NCI-H1105 (cell line): ENCODE measurements around the gene ANK2.
A peak's percentile ranks its signal among the peaks of the same experiment; 100 is the strongest.

Experiments used
- DNase-seq: peaks from one replicate; lab custom pipeline; 2025; lab: John Stamatoyannopoulos, UW

The ANK2 gene

GRCh38 chr4:113288696-113289095 is 239.2 kb downstream of the ANK2 start:
- no peak for DNase-seq

GRCh38 chr4:113289766-113290165 is 240.3 kb downstream of the ANK2 start:
- DNase-seq = no peak

DNA sequence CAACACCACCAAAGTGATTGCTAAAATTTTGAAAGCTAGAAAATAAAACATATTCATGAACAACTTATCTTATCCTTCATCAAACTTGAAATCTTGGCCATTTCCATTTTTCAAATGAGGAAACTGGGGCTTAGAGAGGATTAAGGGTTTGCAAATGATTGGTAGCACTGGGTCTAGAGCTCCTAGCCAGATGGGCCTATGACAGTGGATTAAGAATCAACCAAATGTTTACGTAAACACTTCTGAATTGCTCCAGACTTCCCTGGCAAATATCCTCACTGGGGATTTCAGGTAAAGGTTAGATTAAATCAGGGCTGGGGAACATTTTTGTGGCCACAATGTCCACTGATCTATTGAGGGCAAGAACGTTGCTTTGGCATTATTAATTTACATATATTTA is 241.2 kb downstream of the ANK2 start:
- no peak for DNase-seq

DNA sequence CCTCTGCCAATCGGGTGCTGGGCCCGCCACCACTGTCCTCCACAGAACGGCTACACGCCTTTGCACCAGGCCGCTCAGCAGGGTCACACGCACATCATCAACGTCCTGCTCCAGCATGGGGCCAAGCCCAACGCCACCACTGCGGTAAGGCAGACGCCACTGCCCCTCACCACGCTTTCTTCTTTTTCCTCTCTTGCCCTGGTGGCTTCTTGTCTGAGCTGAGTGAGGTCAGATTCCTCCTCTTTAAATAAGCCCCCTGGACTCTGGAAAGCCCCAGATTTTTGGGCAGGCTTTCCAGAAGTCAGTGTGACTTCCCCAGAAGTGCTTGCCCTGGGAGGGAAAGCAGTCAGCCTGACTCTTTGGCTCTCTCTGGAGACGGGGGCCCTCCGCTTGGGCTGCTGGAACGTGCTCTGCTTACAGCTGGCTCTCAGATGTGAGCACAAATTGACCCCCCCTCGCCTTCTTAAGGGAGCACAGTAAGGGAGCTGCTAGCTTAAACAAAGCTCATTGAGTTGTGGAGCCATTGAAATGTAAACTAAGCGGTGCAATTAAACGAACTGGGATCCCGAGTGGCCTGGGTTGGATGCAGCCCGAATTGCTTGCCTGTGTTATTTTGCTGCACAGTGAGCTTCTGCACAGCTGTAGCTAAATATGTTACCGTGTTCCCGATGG is 243.1 kb downstream of the ANK2 start:
- no peak for DNase-seq

GRCh38 chr4:113293043-113293560 is 243.6 kb downstream of the ANK2 start:
- DNase-seq = no peak

GRCh38 chr4:113293674-113294073 is 244.2 kb downstream of the ANK2 start:
- no peak for DNase-seq

DNA sequence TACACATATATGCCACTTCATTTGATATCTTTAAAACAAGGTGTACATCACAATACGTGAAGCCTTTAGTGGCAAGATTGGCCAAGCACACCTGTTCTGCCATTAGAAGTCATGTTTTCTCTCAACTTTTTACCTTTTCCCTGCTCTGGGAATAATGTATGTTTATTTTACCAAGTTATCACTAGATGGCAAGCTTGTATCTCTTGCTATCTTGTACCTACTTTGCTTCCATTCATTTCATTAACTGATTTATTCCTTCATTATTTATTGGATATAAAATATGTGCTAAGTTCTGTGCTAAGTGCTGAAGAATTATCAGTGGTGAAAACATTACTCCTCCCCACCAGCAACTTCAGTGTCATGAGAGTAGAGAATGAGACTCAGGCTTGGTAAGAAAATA is 245.5 kb downstream of the ANK2 start:
- DNase-seq = no peak

DNA sequence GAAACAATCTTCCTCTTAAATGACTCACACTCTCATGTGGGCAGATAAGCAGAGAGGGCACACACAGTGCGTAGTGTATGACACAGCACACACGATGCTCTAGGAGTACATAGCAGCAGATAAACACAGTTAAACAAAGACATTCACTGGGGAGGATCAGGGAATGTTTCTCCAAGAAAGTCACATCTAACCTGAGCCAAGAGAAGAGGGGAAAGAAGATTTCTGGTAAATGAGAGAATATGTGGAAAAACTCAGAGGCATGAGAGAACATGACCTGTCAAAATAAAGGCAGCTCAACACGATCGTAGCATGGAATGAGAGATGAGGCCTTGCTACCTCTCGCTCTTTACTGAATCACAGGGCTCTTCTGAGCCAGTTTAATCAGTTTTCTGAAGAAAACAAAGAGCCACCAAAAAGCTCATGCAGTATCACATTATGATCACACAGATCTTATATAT is 251.0 kb downstream of the ANK2 start:
- DNase-seq = no peak

DNA sequence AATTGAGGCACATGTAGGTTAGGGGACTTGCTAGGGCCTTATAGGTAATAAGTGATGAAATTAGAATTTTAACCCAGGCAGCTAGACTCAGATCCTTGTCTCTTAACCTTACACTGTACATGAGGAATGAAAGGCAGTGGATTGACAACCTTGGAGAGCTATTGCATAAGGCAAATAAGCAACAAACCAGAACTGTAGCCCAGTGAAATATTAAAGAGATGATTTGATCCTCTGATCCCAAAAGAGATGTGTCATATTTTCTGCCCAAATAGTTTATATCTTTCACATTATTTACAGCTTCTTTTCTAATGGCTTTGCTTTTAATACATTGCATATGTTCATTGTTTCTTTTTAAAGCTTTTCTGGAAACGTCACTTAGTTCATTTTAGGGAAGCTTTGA is 252.6 kb downstream of the ANK2 start:
- DNase-seq = no peak

DNA sequence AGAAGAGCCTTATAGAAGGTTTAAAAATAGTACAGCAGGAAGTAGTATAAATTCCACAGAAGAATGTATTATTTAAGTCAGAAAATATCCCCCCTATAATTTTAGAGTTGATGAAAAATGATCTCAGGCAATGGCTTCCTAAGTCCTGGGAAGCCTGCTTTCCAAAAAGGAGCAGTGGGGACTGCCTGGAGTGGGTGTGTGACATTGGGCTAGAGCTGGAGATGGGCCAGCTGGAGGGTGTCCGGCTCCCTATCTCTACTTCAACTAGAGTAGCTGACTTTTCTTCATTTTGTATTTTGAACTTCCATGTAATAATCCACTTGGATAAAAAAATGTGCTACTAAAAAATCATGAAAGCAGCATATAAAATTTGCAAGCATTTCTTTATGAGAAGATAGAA is 253.9 kb downstream of the ANK2 start:
- no peak for DNase-seq

DNA sequence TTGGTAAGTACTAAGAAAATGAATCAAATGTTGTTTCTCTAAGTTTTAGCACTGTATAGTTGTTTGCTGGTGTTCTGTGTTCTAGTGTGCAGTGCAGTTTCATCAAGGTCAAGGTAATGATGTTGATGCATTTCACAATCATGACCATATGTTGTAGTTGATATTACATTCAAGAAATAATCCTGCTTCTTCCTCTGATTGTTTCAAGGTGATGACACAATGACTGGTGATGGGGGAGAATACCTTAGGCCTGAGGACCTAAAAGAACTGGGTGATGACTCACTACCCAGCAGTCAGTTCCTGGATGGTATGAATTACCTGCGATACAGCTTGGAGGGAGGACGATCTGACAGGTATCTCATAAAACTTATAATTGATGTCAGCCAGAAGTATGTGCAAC is 261.6 kb downstream of the ANK2 start:
- no peak for DNase-seq

DNA sequence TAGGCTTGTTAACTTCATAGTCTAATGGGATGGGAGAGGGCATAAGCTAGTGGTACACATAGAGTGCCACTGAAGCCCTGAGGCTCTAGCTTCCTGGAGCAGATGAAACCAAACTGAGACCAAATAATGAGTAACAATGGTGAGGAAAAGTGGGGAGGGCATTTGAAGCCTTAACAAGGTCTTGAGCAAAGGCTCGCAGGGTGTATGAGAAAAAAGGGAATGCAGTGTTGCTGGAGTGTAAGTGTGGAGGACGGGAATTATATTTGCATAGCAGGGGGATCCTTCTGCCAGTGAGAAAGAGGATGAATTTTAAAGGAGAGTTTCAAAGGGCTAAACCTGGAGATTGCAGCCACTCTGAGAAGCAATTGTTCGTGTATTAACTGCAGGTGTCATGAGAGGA is 263.1 kb downstream of the ANK2 start:
- no peak for DNase-seq

DNA sequence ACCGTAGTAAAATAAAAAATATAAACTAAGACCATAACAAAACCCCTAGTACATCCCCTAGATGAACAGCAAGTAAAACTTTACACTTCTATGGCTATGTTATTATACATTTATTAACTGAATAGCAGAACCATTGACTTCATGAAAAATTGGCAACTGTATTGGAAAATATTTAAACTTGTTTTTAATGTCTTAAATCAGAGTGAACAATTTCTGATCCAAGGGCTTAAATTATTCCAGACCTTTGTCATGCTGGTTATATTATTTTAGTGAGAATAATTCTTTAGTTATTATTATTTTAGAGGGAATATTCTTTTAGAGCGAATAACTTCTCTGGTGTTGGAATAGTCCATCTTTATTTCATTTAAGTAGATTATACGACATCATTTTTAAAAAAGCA is 265.0 kb downstream of the ANK2 start:
- DNase-seq = no peak

- peak; percentile 11 for DNase-seq
These were observed 267.4 kb downstream of the ANK2 start for GRCh38 chr4:113316879-113317278.

DNA sequence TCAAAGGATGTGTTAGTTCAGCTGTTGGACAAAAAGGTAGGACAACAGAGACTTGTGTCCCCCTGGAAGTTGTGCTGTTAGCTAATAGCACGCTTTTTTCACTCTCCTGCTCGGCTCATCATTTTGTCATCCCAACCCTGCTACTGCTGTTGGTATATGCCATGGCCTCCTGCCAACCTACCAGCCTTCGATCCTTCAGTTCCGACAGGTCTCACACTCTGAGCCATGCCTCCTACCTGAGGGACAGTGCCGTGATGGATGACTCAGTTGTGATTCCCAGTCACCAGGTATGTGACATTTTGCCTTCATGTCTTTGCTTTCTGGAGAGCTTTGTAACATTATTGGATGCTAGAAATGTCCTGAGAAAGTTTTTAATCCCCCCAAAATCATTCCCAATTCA is 268.1 kb downstream of the ANK2 start:
- DNase-seq = no peak

DNA sequence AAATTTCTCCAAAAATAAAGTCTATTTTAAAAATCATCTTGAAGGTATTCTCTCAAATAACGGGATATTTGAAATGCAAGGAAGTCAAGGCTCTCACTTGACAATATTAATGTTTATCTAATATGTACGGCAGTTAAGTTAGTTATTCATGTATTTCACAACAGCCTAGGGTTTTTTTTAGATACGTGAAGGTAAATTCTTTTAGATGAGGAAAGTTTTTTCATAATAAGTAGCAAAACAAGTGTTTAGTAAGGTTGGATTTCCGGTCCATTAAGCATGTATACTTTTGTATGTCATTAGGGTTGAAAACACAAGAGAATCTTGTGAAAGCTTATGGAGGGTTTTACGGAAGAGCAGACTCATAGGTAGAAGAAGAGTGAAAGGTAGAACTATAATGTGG is 273.3 kb downstream of the ANK2 start:
- no peak for DNase-seq

- no peak for DNase-seq
These were observed 276.6 kb downstream of the ANK2 start for GRCh38 chr4:113325876-113326615.

DNA sequence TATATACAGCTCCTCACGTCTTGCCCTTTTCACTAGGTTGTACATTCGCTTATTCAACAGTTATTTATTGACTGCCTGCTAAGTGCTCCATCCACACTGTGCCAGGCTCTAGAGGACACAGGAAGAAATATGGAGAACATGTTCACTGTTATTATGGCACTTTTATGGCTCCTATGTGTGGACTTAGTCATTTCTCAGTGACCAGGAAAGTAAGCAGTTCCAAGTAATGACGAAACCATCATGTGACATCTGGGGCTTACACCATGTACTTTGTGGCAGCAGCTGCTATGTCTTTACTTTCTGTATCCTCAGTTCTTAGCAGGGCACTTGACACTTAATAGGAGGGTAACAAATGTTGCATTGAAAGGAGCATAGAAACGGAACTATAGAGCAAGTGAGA is 278.0 kb downstream of the ANK2 start:
- no peak for DNase-seq

GRCh38 chr4:113328514-113328913 is 279.1 kb downstream of the ANK2 start:
- no peak for DNase-seq

DNA sequence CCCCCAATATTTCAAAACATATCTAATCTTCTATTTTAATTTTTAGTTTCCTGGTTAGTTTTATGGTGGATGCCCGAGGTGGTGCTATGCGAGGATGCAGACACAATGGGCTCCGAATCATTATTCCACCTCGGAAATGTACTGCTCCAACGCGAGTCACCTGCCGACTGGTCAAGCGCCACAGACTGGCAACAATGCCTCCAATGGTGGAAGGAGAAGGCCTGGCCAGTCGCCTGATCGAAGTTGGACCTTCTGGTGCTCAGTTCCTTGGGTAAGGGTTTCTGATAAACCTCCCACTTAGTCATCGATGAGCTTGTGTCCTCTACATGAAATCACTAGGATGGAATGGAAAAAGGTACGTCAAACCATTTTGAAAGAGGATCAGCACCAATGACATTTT is 280.7 kb downstream of the ANK2 start:
- no peak for DNase-seq

GRCh38 chr4:113331811-113332210 is 282.4 kb downstream of the ANK2 start:
- DNase-seq = no peak

DNA sequence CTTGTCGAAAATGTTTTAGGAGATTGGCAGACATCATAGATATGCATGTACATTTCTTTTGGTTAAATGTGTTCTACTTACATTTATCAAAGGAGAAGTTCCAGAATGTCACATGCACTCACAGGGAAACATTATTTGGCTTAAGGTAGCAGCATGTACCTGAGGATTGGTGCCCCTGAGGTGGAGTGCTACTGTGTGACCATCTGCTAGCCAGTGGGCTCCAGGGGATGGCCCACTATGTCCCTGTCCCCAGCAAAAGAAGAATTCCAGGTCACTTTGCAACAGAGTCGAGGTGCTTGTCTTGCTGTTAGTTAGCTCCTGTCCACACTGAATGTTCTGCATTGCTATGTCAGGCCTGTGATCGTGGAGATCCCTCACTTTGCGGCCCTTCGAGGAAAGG is 283.2 kb downstream of the ANK2 start:
- DNase-seq = no peak

GRCh38 chr4:113335746-113336145 is 286.3 kb downstream of the ANK2 start:
- DNase-seq = no peak

DNA sequence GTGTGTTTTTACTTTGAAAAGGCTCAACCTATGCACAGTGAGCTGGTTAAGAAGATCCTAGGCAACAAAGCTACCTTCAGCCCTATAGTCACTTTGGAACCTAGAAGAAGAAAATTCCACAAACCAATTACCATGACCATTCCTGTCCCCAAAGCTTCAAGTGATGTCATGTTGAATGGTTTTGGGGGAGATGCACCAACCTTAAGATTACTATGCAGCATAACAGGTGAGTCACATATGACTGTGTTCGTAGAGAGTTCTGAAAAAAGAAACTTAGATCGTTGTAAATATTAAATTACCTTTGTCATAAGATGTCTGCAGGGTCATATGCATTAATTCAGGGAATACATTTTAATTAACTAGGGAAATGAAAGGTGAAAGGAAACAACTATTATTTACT is 287.1 kb downstream of the ANK2 start:
- DNase-seq = no peak
